CD14-positive monocyte (primary cell): Measurements from ENCODE around the gene PRIM2. TPM values are rescaled to one million over a fixed set of nuclear protein-coding genes. Genes with fewer than 3 reads are reported as not detected.
"Not testable (repeated sequence)": the region's sequence is repeated elsewhere in the genome, so short reads cannot be mapped to it uniquely, and the experiment has no call there.

Experiments used
- DNase-seq, 3 donors: peaks; one replicate each; pipeline ENCODE4 v3.0.0-alpha.2; 2011 to 2022
- H2AFZ ChIP-seq: 2 replicates; pipeline ENCODE4 v1.6.0; 2012; ENCODE audit warnings: mild to moderate bottlenecking, low read depth, low read length, inconsistent platforms; ENCODE audit not compliant: insufficient read depth, poor library complexity, severe bottlenecking
- H3K27ac ChIP-seq, 2 donors: 1 replicate in 1 of 2; 2 replicates in 1 of 2; pipeline ENCODE4 v1.5.1; 2012 to 2013; ENCODE audit warnings: low read length in 2 of 2, control low read depth in 1 of 2, inconsistent platforms in 1 of 2, low read depth in 1 of 2, mild to moderate bottlenecking in 1 of 2
- H3K27me3 ChIP-seq, 2 donors: one replicate each; pipeline versions ENCODE4 v1.6.0 to v1.6.1; 2011 to 2013; ENCODE audit warnings: low read length in 2 of 2; ENCODE audit not compliant: control insufficient read depth in 2 of 2, insufficient read depth in 2 of 2
- H3K36me3 ChIP-seq, 2 donors: replicated peaks in 1 of 2; 1 replicate in 1 of 2; 2 replicates in 1 of 2; pipeline versions ENCODE4 v1.5.1 to v1.6.1; 2012 to 2013; ENCODE audit warnings: low read length in 2 of 2, control low read depth in 1 of 2, inconsistent platforms in 1 of 2, mild to moderate bottlenecking in 1 of 2; ENCODE audit not compliant: insufficient read depth in 2 of 2, control insufficient read depth in 1 of 2
- H3K4me1 ChIP-seq, 2 donors: 1 replicate in 1 of 2; 2 replicates in 1 of 2; pipeline versions ENCODE4 v1.5.1 to v1.6.1; 2012 to 2013; ENCODE audit warnings: low read length in 2 of 2, control low read depth in 1 of 2, inconsistent platforms in 1 of 2, mild to moderate bottlenecking in 1 of 2, moderate library complexity in 1 of 2; ENCODE audit not compliant: insufficient read depth in 2 of 2, control insufficient read depth in 1 of 2
- H3K4me2 ChIP-seq: replicated peaks from 2 replicates; pipeline ENCODE3; 2012; ENCODE audit warnings: low read length, moderate library complexity, mild to moderate bottlenecking; ENCODE audit not compliant: poor library complexity, severe bottlenecking; ENCODE audit errors: extremely low read depth
- H3K4me3 ChIP-seq, 3 experiments: fragments of 200-600 bp in 1 of 3; sonication (generic) in 1 of 3; replicated peaks in 1 of 3; 1 replicate in 2 of 3; 2 replicates in 1 of 3; pipeline ENCODE4 v1.5.1; 2011 to 2013; ENCODE audit warnings: low read length in 3 of 3, mild to moderate bottlenecking in 3 of 3, control low read depth in 2 of 3, low read depth in 2 of 3, inconsistent platforms in 1 of 3, moderate library complexity in 1 of 3
- H3K79me2 ChIP-seq: 2 replicates; pipeline ENCODE4 v1.6.0; 2012; ENCODE audit warnings: mild to moderate bottlenecking, control low read depth, inconsistent platforms, low read length, moderate library complexity; ENCODE audit not compliant: insufficient read depth
- H3K9ac ChIP-seq: 2 replicates; pipeline ENCODE4 v1.6.0; 2017; ENCODE audit warnings: low read length, mild to moderate bottlenecking; ENCODE audit not compliant: insufficient read depth, poor library complexity, severe bottlenecking
- H3K9me3 ChIP-seq, 2 donors: replicated peaks in 1 of 2; 1 replicate in 1 of 2; 2 replicates in 1 of 2; pipeline versions ENCODE4 v1.5.1 to v1.6.1; 2012 to 2013; ENCODE audit warnings: low read length in 2 of 2, control low read depth in 1 of 2; ENCODE audit not compliant: control insufficient read depth in 1 of 2, insufficient read depth in 1 of 2
- H4K20me1 ChIP-seq: 2 replicates; pipeline ENCODE4 v1.6.0; 2012; ENCODE audit warnings: mild to moderate bottlenecking, low read length, control low read depth, moderate library complexity; ENCODE audit not compliant: insufficient read depth
- H3K27ac Mint-ChIP-seq, 7 donors: one replicate each; pipeline ENCODE4 v1.8.0; 2020; ENCODE audit warnings: mild to moderate bottlenecking in 7 of 7, mixed read lengths in 7 of 7, moderate library complexity in 6 of 7, inconsistent platforms in 2 of 7
- H3K27me3 Mint-ChIP-seq, 3 donors: one replicate each; pipeline ENCODE4 v1.8.0; 2021 to 2022; ENCODE audit warnings: low read depth in 3 of 3, mild to moderate bottlenecking in 3 of 3, mixed read lengths in 3 of 3, moderate library complexity in 3 of 3, inconsistent platforms in 1 of 3
- H3K36me3 Mint-ChIP-seq, 2 donors: one replicate each; pipeline ENCODE4 v1.8.0; 2020; ENCODE audit warnings: mixed read lengths in 2 of 2, inconsistent platforms in 1 of 2, mild to moderate bottlenecking in 1 of 2
- H3K4me1 Mint-ChIP-seq: one replicate; pipeline ENCODE4 v1.8.0; 2020; ENCODE audit warnings: mild to moderate bottlenecking, mixed read lengths
- H3K4me3 Mint-ChIP-seq, 2 donors: one replicate each; pipeline ENCODE4 v1.8.0; 2020; ENCODE audit warnings: mild to moderate bottlenecking in 2 of 2, mixed read lengths in 2 of 2, moderate library complexity in 1 of 2
- H3K9me3 Mint-ChIP-seq, 7 donors: one replicate each; pipeline ENCODE4 v1.8.0; 2020 to 2022; ENCODE audit warnings: mixed read lengths in 7 of 7, mild to moderate bottlenecking in 6 of 7, moderate library complexity in 6 of 7, inconsistent platforms in 2 of 7
- WGBS: methylation state at CpG from one replicate; pipeline ENCODE4 v1.1.5; 2013; ENCODE audit warnings: missing lambda C conversion rate; ENCODE audit not compliant: insufficient coverage; 5-methylcytosine and 5-hydroxymethylcytosine counted together
- intact Hi-C, 2 donors: fragments of 100-400 bp; cut with micrococcal nuclease; formaldehyde crosslinking; loops; one replicate each; pipeline versions ENCODE4 v1.15.0 to v1.15.1; 2023
- polyA plus RNA-seq, 3 donors: library from polyadenylated mRNA; depleted of rRNA in 1 of 3; unstranded in 2 of 3; stranded (reverse) in 1 of 3; fragments of 300-500 nt in 2 of 3; fragments of >200 nt in 1 of 3; fragmentation: Illumina TruSeq in 2 of 3; gene quantifications; 1 replicate in 2 of 3; 2 replicates in 1 of 3; pipeline ENCODE4 v1.2.3, GENCODE V29; 2012 to 2021

The PRIM2 gene
- polyA plus RNA-seq, 3 donors, result 2.8 to 5.1 (median 4.2) TPM

DNA sequence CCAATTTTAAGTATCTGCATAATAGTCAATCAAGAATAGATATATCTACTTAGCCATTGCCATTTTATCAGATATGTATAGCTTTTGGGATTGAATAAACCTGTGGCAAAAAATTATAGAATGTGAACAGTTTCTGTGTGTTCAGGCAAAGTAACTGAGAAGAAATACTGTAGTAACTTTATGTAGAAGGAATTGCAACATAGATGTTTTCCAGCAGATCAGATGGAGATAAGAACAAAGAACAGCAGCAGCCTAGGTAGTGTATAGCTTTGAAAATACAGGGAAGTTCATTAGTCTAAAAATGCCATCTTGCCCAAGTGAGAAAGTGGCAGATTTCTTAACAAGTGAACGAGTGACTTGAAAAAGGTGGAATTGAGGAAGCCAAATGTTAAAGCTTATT is 197.7 kb downstream of the PRIM2 start:
- H3K4me1 Mint-ChIP-seq, H3K27ac ChIP-seq, H3K27me3 Mint-ChIP-seq, H3K36me3 Mint-ChIP-seq, intact Hi-C loops, H3K4me3 Mint-ChIP-seq, H4K20me1 ChIP-seq, H3K9ac ChIP-seq, H3K9me3 Mint-ChIP-seq, H2AFZ ChIP-seq, H3K36me3 ChIP-seq, H3K27me3 ChIP-seq, DNase-seq, H3K79me2 ChIP-seq, H3K4me1 ChIP-seq, H3K4me2 ChIP-seq, H3K27ac Mint-ChIP-seq, H3K9me3 ChIP-seq, H3K4me3 ChIP-seq: not testable (repeated sequence)
- WGBS, result no CpG with 5 or more reads among the region's 1 CpG

DNA sequence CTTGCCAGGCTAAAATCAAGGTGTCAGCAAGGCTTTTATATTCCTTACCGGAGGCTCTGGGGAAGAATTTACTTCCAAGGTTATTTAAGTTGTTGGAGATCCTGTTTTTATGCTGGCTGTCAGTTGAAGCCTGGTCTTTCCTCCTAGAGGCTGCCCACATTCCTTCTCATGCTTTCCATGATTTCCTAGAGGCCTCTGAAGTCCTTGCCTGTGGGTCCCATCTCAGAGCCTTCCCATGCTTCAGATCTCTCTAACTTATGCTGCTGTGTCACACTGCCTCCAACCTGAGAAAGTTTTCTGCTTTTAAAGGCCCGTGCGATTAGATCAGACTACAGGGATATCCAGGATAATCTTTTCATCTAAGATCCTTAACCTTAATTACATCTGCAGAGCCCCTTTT is 198.4 kb downstream of the PRIM2 start:
- intact Hi-C loops, H3K36me3 ChIP-seq: not testable (repeated sequence)
- no CpG with 5 or more reads among the region's 3 CpGs for WGBS

DNA sequence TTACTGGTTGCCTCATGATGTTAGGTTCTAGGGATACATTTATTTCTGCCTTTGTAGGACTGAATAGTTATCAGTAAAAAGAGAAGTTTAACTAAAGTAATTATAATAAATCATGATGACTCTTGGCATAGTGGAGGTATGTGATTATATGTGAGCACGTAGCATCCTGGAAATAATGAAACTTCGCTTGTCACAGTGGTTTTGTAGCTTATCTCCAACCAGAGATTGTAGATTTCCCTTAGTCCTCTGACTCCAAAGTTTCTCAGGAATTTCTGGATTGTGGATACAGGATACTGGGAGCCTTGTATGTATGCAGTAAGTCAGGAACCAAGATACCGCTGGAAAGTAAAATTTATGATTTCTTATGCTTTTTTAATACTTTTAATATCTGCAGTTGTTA is 199.3 kb downstream of the PRIM2 start:
- H3K9me3 ChIP-seq, H3K9me3 Mint-ChIP-seq, H3K4me3 ChIP-seq, H3K27me3 ChIP-seq, H4K20me1 ChIP-seq, H3K4me3 Mint-ChIP-seq, H3K27ac ChIP-seq, H3K4me1 ChIP-seq, H3K4me1 Mint-ChIP-seq, H2AFZ ChIP-seq, H3K9ac ChIP-seq, H3K27me3 Mint-ChIP-seq, H3K36me3 ChIP-seq, H3K36me3 Mint-ChIP-seq, H3K27ac Mint-ChIP-seq, DNase-seq, H3K4me2 ChIP-seq, H3K79me2 ChIP-seq, intact Hi-C loops: not testable (repeated sequence)
- WGBS, result no CpG with 5 or more reads among the region's 3 CpGs

More for the DNA sequence above, 198.4 kb downstream of the PRIM2 start:
- not testable (repeated sequence) for H4K20me1 ChIP-seq, H3K27me3 Mint-ChIP-seq, H3K9me3 ChIP-seq, H3K4me1 ChIP-seq, H2AFZ ChIP-seq, H3K4me2 ChIP-seq, H3K4me3 Mint-ChIP-seq, H3K4me3 ChIP-seq, H3K9ac ChIP-seq, H3K27me3 ChIP-seq, H3K4me1 Mint-ChIP-seq, H3K9me3 Mint-ChIP-seq, H3K79me2 ChIP-seq, H3K36me3 Mint-ChIP-seq, DNase-seq, H3K27ac ChIP-seq, H3K27ac Mint-ChIP-seq

DNA sequence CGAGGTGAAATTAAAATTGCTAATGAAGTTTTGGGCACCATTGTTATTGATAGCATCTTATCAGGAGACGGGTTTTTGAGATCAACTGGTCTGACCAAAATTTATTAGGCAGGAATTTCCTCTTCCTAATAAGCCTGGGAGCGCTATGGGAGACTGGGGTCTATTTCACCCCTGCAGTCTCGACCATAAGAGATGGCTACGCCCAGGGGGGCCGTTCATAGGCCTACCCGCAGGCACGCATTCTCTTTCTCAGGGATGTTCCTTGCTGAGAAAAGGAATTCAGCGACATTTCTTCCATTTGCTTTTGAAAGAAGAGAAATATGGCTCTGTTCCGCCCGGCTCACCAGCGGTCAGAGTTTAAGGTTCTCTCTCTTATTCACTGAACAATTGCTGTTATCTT is 201.8 kb downstream of the PRIM2 start:
- H3K4me3 Mint-ChIP-seq, H3K4me1 Mint-ChIP-seq, H3K27me3 ChIP-seq, H3K4me1 ChIP-seq, H3K36me3 Mint-ChIP-seq, H3K9me3 Mint-ChIP-seq, H3K9me3 ChIP-seq, H3K36me3 ChIP-seq, H3K27ac ChIP-seq, H4K20me1 ChIP-seq, H3K4me2 ChIP-seq, DNase-seq, H3K4me3 ChIP-seq, H2AFZ ChIP-seq, H3K79me2 ChIP-seq, intact Hi-C loops, H3K27me3 Mint-ChIP-seq, H3K9ac ChIP-seq: not testable (repeated sequence)
- H3K27ac Mint-ChIP-seq, result peak overlapping the region in 1 of 7 donors; percentile 16
- WGBS, result 98% methylated on average over 6 of the region's 12 CpGs
